GM19397 (cell line): Measurements from ENCODE around the gene FN3KRP.

ENCODE experiments used
- ATAC-seq: cut with Tn5 transposase; IDR thresholded peaks from one replicate; pipeline ENCODE4 v1.9.1; 2021; ENCODE audit warnings: mild to moderate bottlenecking, moderate library complexity; ENCODE audit not compliant: unreplicated experiment

FN3KRP gene

GRCh38 chr17:82687375-82687861 lies 29.1 kb upstream of the FN3KRP start:
- ATAC-seq: no peak

- no peak for ATAC-seq
These were observed 28.6 kb upstream of the FN3KRP start for GRCh38 chr17:82687871-82688270.

GRCh38 chr17:82689077-82689476 lies 27.4 kb upstream of the FN3KRP start:
- no peak for ATAC-seq

- ATAC-seq: no peak
These were observed 25.6 kb upstream of the FN3KRP start for GRCh38 chr17:82690786-82691489.

- ATAC-seq: no peak
These were observed 24.8 kb upstream of the FN3KRP start for GRCh38 chr17:82691714-82692113.

GRCh38 chr17:82692268-82692667 lies 24.2 kb upstream of the FN3KRP start:
- no peak for ATAC-seq

- no peak for ATAC-seq
These were observed 23.2 kb upstream of the FN3KRP start for GRCh38 chr17:82693168-82693867.

- ATAC-seq: no peak
These were observed 21.9 kb upstream of the FN3KRP start for GRCh38 chr17:82694647-82695046.

GRCh38 chr17:82696259-82696658 lies 20.2 kb upstream of the FN3KRP start:
- no peak for ATAC-seq

GRCh38 chr17:82696916-82697807 lies 19.3 kb upstream of the FN3KRP start:
- ATAC-seq: no peak

GRCh38 chr17:82697808-82698064 lies 18.8 kb upstream of the FN3KRP start:
- no peak for ATAC-seq

GRCh38 chr17:82698065-82698973 lies 18.2 kb upstream of the FN3KRP start, which contains the start of gene RAB40B:
Gene RAB40B (minus strand): TSS chr17:82698698. CDS start chr17:82698596, 102 bp downstream.
- peak; percentile 92 for ATAC-seq

- ATAC-seq: peak; percentile 14
These were observed 17.5 kb upstream of the FN3KRP start for GRCh38 chr17:82698974-82699442.

GRCh38 chr17:82699551-82699950 lies 17.0 kb upstream of the FN3KRP start:
- no peak for ATAC-seq

- ATAC-seq: no peak
These were observed 14.1 kb upstream of the FN3KRP start for GRCh38 chr17:82702231-82702927.

- ATAC-seq: no peak
These were observed 13.3 kb upstream of the FN3KRP start for GRCh38 chr17:82703036-82703745.

- ATAC-seq: no peak
These were observed 12.3 kb upstream of the FN3KRP start for GRCh38 chr17:82703935-82704865.

- no peak for ATAC-seq
These were observed 11.6 kb upstream of the FN3KRP start for GRCh38 chr17:82704886-82705285.
